Activated CD4-positive, alpha-beta T cell treated with anti-CD3 and anti-CD28 coated beads for 36 hours (primary cell): Measurements from ENCODE around the gene NEURL1. TPM values are rescaled to one million over a fixed set of nuclear protein-coding genes. Genes with fewer than 3 reads are reported as not detected.
"Not testable (repeated sequence)": the region's sequence is repeated elsewhere in the genome, so short reads cannot be mapped to it uniquely, and the experiment has no call there.

Experiments
- ATAC-seq: fragments of 200-7000 bp; cut with Tn5 transposase; one replicate; pipeline ENCODE4 v1.10.0; 2021; ENCODE audit warnings: mild to moderate bottlenecking, moderate library complexity
- CTCF ChIA-PET: fragments of 350-600 bp; sonication (Branson Sonifier 250); formaldehyde crosslinking; loops from one replicate; lab custom pipeline; 2021; ENCODE audit warnings: antibody characterized with exemption; lab: Charles Lee
- POLR2A ChIA-PET: fragments of 350-600 bp; sonication (Branson Sonifier 250); formaldehyde crosslinking; loops from one replicate; lab custom pipeline; 2021; ENCODE audit warnings: antibody characterized with exemption, inconsistent platforms; lab: Charles Lee
- DNase-seq: peaks from one replicate; pipeline ENCODE4 v3.0.0-alpha.2; 2020
- H3K27ac Mint-ChIP-seq: one replicate; pipeline ENCODE4 v1.8.0; 2021; ENCODE audit warnings: mixed read lengths
- H3K27me3 Mint-ChIP-seq: one replicate; pipeline ENCODE4 v1.8.0; 2021; ENCODE audit warnings: mixed read lengths
- H3K36me3 Mint-ChIP-seq: one replicate; pipeline ENCODE4 v1.8.0; 2021; ENCODE audit warnings: low read depth, mixed read lengths
- H3K4me1 Mint-ChIP-seq: one replicate; pipeline ENCODE4 v1.8.0; 2021; ENCODE audit warnings: mixed read lengths
- H3K4me3 Mint-ChIP-seq: one replicate; pipeline ENCODE4 v1.8.0; 2021; ENCODE audit warnings: mild to moderate bottlenecking, moderate library complexity, mixed read lengths
- H3K9me3 Mint-ChIP-seq: one replicate; pipeline ENCODE4 v1.8.0; 2021; ENCODE audit warnings: low read depth, mixed read lengths
- intact Hi-C, 2 experiments: fragments of 100-400 bp; cut with DNase I in 1 of 2; cut with micrococcal nuclease in 1 of 2; formaldehyde crosslinking; loops; one replicate each; pipeline versions ENCODE4 v1.14.2 to v1.15.1; 2022 to 2024; cut with DNase I, micrococcal nuclease
- total RNA-seq, 2 experiments: library from RNA; stranded (reverse); gene quantifications; one replicate each; pipeline ENCODE4 v1.2.3, GENCODE V29; 2021

The NEURL1 gene
- total RNA-seq, 2 experiments from 2014 or later, result 2.3 to 2.4 TPM

GRCh38 chr10:103522006-103522405 is 28.5 kb downstream of the NEURL1 start:
- intact Hi-C loops, H3K9me3 Mint-ChIP-seq, DNase-seq, CTCF ChIA-PET, ATAC-seq, H3K36me3 Mint-ChIP-seq, H3K4me1 Mint-ChIP-seq, H3K4me3 Mint-ChIP-seq, POLR2A ChIA-PET, H3K27ac Mint-ChIP-seq: not testable (repeated sequence)
- H3K27me3 Mint-ChIP-seq, result peaks cover 22% of the 10 kb centered on the region

- DNase-seq (no peak), ATAC-seq (no peak)
- Mint-ChIP-seq H3K27ac (no peak overlapping the region), H3K9me3 (peaks cover 4% of the 10 kb centered on the region), H3K4me1 (no peaks in the 10 kb centered on the region), H3K4me3 (no peak overlapping the region), H3K36me3 (peaks cover 3% of the 10 kb centered on the region), H3K27me3 (peaks cover 21% of the 10 kb centered on the region)
- ChIA-PET CTCF (interaction anchor here (0.7 to 1.2 kb wide), 2 partner anchors 23 to 69 kb away, joined by 3 to 4 read pairs; no protein-coding TSS in a partner anchor), POLR2A (no interaction called here)
- intact Hi-C loops, result no loop called here
Observed at GRCh38 chr10:103523683-103524082, 30.2 kb downstream of the NEURL1 start.

GRCh38 chr10:103525901-103526300 is 32.4 kb downstream of the NEURL1 start:
- no peaks in the 10 kb centered on the region for H3K4me1 Mint-ChIP-seq
- H3K27ac Mint-ChIP-seq, result no peak overlapping the region
- H3K4me3 Mint-ChIP-seq, result no peak overlapping the region
- H3K9me3 Mint-ChIP-seq, result peaks cover 10% of the 10 kb centered on the region
- ChIA-PET POLR2A (no interaction called here), CTCF (no interaction called here)
- no peak for DNase-seq
- intact Hi-C loops, result no loop called here
- no peak for ATAC-seq
- peaks cover 3% of the 10 kb centered on the region for H3K36me3 Mint-ChIP-seq
- H3K27me3 Mint-ChIP-seq, result peaks cover 14% of the 10 kb centered on the region

- DNase-seq, H3K9me3 Mint-ChIP-seq, POLR2A ChIA-PET, H3K4me1 Mint-ChIP-seq, intact Hi-C loops, H3K27ac Mint-ChIP-seq, H3K4me3 Mint-ChIP-seq, H3K36me3 Mint-ChIP-seq, ATAC-seq: not testable (repeated sequence)
- H3K27me3 Mint-ChIP-seq, result peaks cover 11% of the 10 kb centered on the region
- CTCF ChIA-PET, result interaction anchor here (0.6 kb wide), 1 partner anchor 270 kb away, joined by 6 read pairs; no protein-coding TSS in a partner anchor
Observed at GRCh38 chr10:103527476-103527875, 34.0 kb downstream of the NEURL1 start.

GRCh38 chr10:103528549-103528948 is 35.0 kb downstream of the NEURL1 start:
- Mint-ChIP-seq H3K4me1 (no peaks in the 10 kb centered on the region), H3K4me3 (no peak overlapping the region), H3K36me3 (peaks cover 3% of the 10 kb centered on the region), H3K27me3 (peaks cover 9% of the 10 kb centered on the region), H3K9me3 (peaks cover 10% of the 10 kb centered on the region), H3K27ac (no peak overlapping the region)
- POLR2A ChIA-PET, result no interaction called here
- ATAC-seq, result no peak
- CTCF ChIA-PET, result no interaction called here
- DNase-seq, result no peak
- intact Hi-C loops, result no loop called here

GRCh38 chr10:103529539-103529938 is 36.0 kb downstream of the NEURL1 start:
- ChIA-PET POLR2A (no interaction called here), CTCF (no interaction called here)
- H3K9me3 Mint-ChIP-seq, result peaks cover 14% of the 10 kb centered on the region
- peaks cover 13% of the 10 kb centered on the region for H3K27me3 Mint-ChIP-seq
- no peaks in the 10 kb centered on the region for H3K4me1 Mint-ChIP-seq
- H3K4me3 Mint-ChIP-seq, result no peak overlapping the region
- DNase-seq (no peak), ATAC-seq (no peak)
- H3K36me3 Mint-ChIP-seq, result peaks cover 7% of the 10 kb centered on the region
- intact Hi-C loops, result no loop called here
- H3K27ac Mint-ChIP-seq, result no peak overlapping the region

- CTCF ChIA-PET, result no interaction called here
- POLR2A ChIA-PET, result no interaction called here
- peaks cover 11% of the 10 kb centered on the region for H3K27me3 Mint-ChIP-seq
- intact Hi-C loops, result no loop called here
- ATAC-seq, result no peak
- H3K36me3 Mint-ChIP-seq, result peaks cover 4% of the 10 kb centered on the region
- no peak overlapping the region for H3K27ac Mint-ChIP-seq
- no peaks in the 10 kb centered on the region for H3K4me1 Mint-ChIP-seq
- H3K9me3 Mint-ChIP-seq, result peaks cover 11% of the 10 kb centered on the region
- DNase-seq, result no peak
- no peak overlapping the region for H3K4me3 Mint-ChIP-seq
Observed at GRCh38 chr10:103533827-103534226, 40.3 kb downstream of the NEURL1 start.

- peaks cover 7% of the 10 kb centered on the region for H3K9me3 Mint-ChIP-seq
- no peak for ATAC-seq
- H3K36me3 Mint-ChIP-seq, result peaks cover 4% of the 10 kb centered on the region
- DNase-seq, result no peak
- ChIA-PET CTCF (interaction anchor here (1.6 kb wide), 1 partner anchor 49 kb away, joined by 6 read pairs; no protein-coding TSS in a partner anchor), POLR2A (no interaction called here)
- intact Hi-C loops, result no loop called here
- peaks cover 13% of the 10 kb centered on the region for H3K27me3 Mint-ChIP-seq
- H3K27ac Mint-ChIP-seq, result no peak overlapping the region
- no peak overlapping the region for H3K4me3 Mint-ChIP-seq
- H3K4me1 Mint-ChIP-seq, result no peaks in the 10 kb centered on the region
Observed at GRCh38 chr10:103534621-103535498, 41.4 kb downstream of the NEURL1 start.

- ATAC-seq, result no peak
- DNase-seq, result no peak
- H3K9me3 Mint-ChIP-seq, result peaks cover 5% of the 10 kb centered on the region
- no peak overlapping the region for H3K27ac Mint-ChIP-seq
- peaks cover 4% of the 10 kb centered on the region for H3K36me3 Mint-ChIP-seq
- intact Hi-C loops, result no loop called here
- ChIA-PET POLR2A (no interaction called here), CTCF (interaction anchor here (0.5 to 1.6 kb wide), 2 partner anchors 49 to 107 kb away, joined by 3 to 6 read pairs; no protein-coding TSS in a partner anchor)
- H3K4me1 Mint-ChIP-seq, result no peaks in the 10 kb centered on the region
- H3K27me3 Mint-ChIP-seq, result peaks cover 13% of the 10 kb centered on the region
- H3K4me3 Mint-ChIP-seq, result no peak overlapping the region
Observed at GRCh38 chr10:103535595-103535994, 42.1 kb downstream of the NEURL1 start.

- no peak for DNase-seq
- no peak for ATAC-seq
- Mint-ChIP-seq H3K27ac (no peak overlapping the region), H3K4me3 (no peak overlapping the region), H3K9me3 (no peaks in the 10 kb centered on the region), H3K27me3 (peaks cover 16% of the 10 kb centered on the region), H3K36me3 (no peaks in the 10 kb centered on the region), H3K4me1 (peaks cover 11% of the 10 kb centered on the region)
- POLR2A ChIA-PET, result no interaction called here
- CTCF ChIA-PET, result interaction anchor here (0.6 to 1.1 kb wide), 4 partner anchors 24 to 163 kb away, joined by 3 to 6 read pairs (median 4); no protein-coding TSS in a partner anchor
- intact Hi-C loops, result no loop called here
Observed at GRCh38 chr10:103539751-103540150, 46.2 kb downstream of the NEURL1 start.

GRCh38 chr10:103540722-103541121 is 47.2 kb downstream of the NEURL1 start:
- Mint-ChIP-seq H3K36me3 (no peaks in the 10 kb centered on the region), H3K4me1 (peaks cover 11% of the 10 kb centered on the region), H3K27ac (no peak overlapping the region), H3K9me3 (no peaks in the 10 kb centered on the region), H3K4me3 (no peak overlapping the region), H3K27me3 (peaks cover 14% of the 10 kb centered on the region)
- DNase-seq, result no peak
- POLR2A ChIA-PET, result no interaction called here
- CTCF ChIA-PET, result no interaction called here
- intact Hi-C loops, result no loop called here
- ATAC-seq, result no peak

- ATAC-seq (no peak), DNase-seq (no peak)
- H3K4me1 Mint-ChIP-seq, result peaks cover 11% of the 10 kb centered on the region
- H3K9me3 Mint-ChIP-seq, result no peaks in the 10 kb centered on the region
- POLR2A ChIA-PET, result no interaction called here
- peaks cover 14% of the 10 kb centered on the region for H3K27me3 Mint-ChIP-seq
- H3K36me3 Mint-ChIP-seq, result no peaks in the 10 kb centered on the region
- intact Hi-C loops, result no loop called here
- CTCF ChIA-PET, result interaction anchor here (0.5 to 1.7 kb wide), 3 partner anchors 20 to 830 kb away, joined by 3 to 7 read pairs (median 4); no protein-coding TSS in a partner anchor
- no peak overlapping the region for H3K4me3 Mint-ChIP-seq
- no peak overlapping the region for H3K27ac Mint-ChIP-seq
Observed at GRCh38 chr10:103541616-103542015, 48.1 kb downstream of the NEURL1 start.
